GM19468 (cell line): ENCODE results near the gene SDC3.

Experiments
- ATAC-seq: cut with Tn5 transposase; IDR thresholded peaks from one replicate; pipeline ENCODE4 v1.9.1; 2021; ENCODE audit warnings: mild to moderate bottlenecking, moderate library complexity, moderate number of reproducible peaks; ENCODE audit not compliant: unreplicated experiment; ENCODE audit errors: extremely low read depth

Gene SDC3

GRCh38 chr1:30893776-30894507 is 14.6 kb downstream of the SDC3 start:
- ATAC-seq: no peak

- no peak for ATAC-seq
Observed at GRCh38 chr1:30892671-30893073, 15.9 kb downstream of the SDC3 start.

- ATAC-seq: no peak
Observed at GRCh38 chr1:30891227-30891552, 17.4 kb downstream of the SDC3 start.

GRCh38 chr1:30890502-30891226 is 17.9 kb downstream of the SDC3 start:
- no peak for ATAC-seq

GRCh38 chr1:30889511-30889910 is 19.0 kb downstream of the SDC3 start:
- ATAC-seq: no peak

- no peak for ATAC-seq
Observed at GRCh38 chr1:30888975-30889374, 19.6 kb downstream of the SDC3 start.

- no peak for ATAC-seq
Observed at GRCh38 chr1:30888391-30888790, 20.2 kb downstream of the SDC3 start.

GRCh38 chr1:30887485-30888315 is 20.9 kb downstream of the SDC3 start:
- ATAC-seq: no peak

GRCh38 chr1:30886710-30887428 is 21.7 kb downstream of the SDC3 start:
- ATAC-seq: no peak

GRCh38 chr1:30885570-30886522 is 22.7 kb downstream of the SDC3 start:
- ATAC-seq: no peak

- ATAC-seq: no peak
Observed at GRCh38 chr1:30884723-30885122, 23.8 kb downstream of the SDC3 start.

GRCh38 chr1:30883389-30884172 is 25.0 kb downstream of the SDC3 start:
- no peak for ATAC-seq

GRCh38 chr1:30882678-30883388 is 25.7 kb downstream of the SDC3 start:
- no peak for ATAC-seq

- no peak for ATAC-seq
Observed at GRCh38 chr1:30881319-30882181, 27.0 kb downstream of the SDC3 start.

- no peak for ATAC-seq
Observed at GRCh38 chr1:30880678-30881318, 27.8 kb downstream of the SDC3 start.

- ATAC-seq: no peak
Observed at GRCh38 chr1:30879940-30880677, 28.4 kb downstream of the SDC3 start.
